ENCODE measurements around the gene TIPARP. TPM values are rescaled to one million over a fixed set of nuclear protein-coding genes. Genes with fewer than 3 reads are reported as not detected.
A peak's percentile ranks its signal among the peaks of the same experiment; 100 is the strongest.

Gene TIPARP
- total and polyA plus RNA-seq, 2 of the 8 experiments (the other 6 are each of a cell fraction or from before 2014, with no cell fraction given), result 1.6 to 5.8 TPM

DNA sequence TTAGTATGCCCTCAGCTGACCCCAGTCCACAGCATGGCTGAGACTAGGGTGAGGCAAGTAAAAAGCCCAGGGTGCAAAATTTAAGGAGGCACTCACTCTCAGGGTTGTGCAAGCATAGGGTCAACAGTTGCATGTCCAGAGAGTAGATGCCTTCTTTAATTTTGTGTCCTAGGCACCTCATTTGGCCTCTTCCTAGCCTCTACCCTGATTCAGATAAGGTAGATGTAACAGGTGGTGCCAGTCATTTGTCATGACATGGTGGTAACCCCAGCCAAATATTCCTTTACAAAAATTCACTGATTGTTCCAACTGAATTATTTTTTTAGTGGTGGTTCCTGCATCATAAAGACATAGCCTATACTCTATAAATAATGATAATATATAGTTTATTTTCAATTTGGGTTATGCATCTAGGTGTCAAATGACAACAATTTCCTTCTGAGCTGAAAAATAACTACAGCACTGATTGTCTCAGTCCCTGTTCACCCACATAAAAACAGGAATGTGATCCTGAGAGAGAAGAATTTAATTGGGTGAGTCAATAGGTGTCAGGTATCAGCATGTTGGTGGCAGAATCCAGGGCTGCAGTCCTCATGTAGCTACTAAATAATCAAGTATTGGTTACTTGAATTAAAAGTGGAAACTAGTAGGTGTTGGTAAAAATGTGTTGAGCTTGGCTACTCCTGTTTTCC is 44.2 kb upstream of the TIPARP start:
- Histone ChIP-seq H3K27ac (ENCODE audit: low read depth, low read length) (no peak overlapping the region), H3K79me2 (ENCODE audit: control insufficient read depth in 1 of 2, insufficient read depth in 2 of 2, low read length in 2 of 2) (no peaks in the 10 kb centered on the region), H3K23me2 (ENCODE audit: low read depth, low read length) (no peaks in the 10 kb centered on the region), H4K5ac (ENCODE audit: insufficient read length, low read depth, low read length) (no peak overlapping the region), H4K8ac (ENCODE audit: extremely low read depth, insufficient read depth, low read length) (no peak overlapping the region), H3K4ac (replicated peaks; ENCODE audit: insufficient read length, low read depth, low read length) (no peak overlapping the region), H4K91ac (replicated peaks; ENCODE audit: insufficient read length, low read length) (no peak overlapping the region), H3K56ac (replicated peaks; ENCODE audit: insufficient read length, low read depth, low read length) (no peak overlapping the region), H3K79me1 (ENCODE audit: low read depth, low read length) (no peaks in the 10 kb centered on the region), H3K23ac (ENCODE audit: insufficient read length) (no peak overlapping the region), H2BK12ac (ENCODE audit: low read depth, low read length) (peak overlapping the region; percentile 30; the same call in 1 of the 2 replicates), H3K36me3 (ENCODE audit: control insufficient read depth in 2 of 4, insufficient read depth in 4 of 4, low read length in 3 of 4) (no peaks in the 10 kb centered on the region), H3K9ac (replicated peaks in 1 of 4; ENCODE audit: extremely low read depth in 1 of 4, low read depth in 3 of 4, low read length in 3 of 4) (no peak overlapping the region), H3K14ac (ENCODE audit: insufficient read length) (no peak overlapping the region), H2AK5ac (ENCODE audit: low read depth, low read length) (no peak overlapping the region), H3K27me3 (replicated peaks in 1 of 4; ENCODE audit: control insufficient read depth in 3 of 4, extremely low read depth in 1 of 4, insufficient read depth in 3 of 4, low read length in 3 of 4) (no peaks in the 10 kb centered on the region), H4K20me1 (replicated peaks in 1 of 2; ENCODE audit: control insufficient read depth in 1 of 2, insufficient read depth in 2 of 2, low read length in 2 of 2) (no peaks in the 10 kb centered on the region), H3K18ac (ENCODE audit: extremely low read depth, low read length) (no peak overlapping the region), H2BK120ac (replicated peaks; ENCODE audit: low read depth, low read length) (no peak overlapping the region), H2BK20ac (ENCODE audit: low read length) (no peak overlapping the region), H3K4me1 (replicated peaks in 1 of 4; ENCODE audit: control insufficient read depth in 3 of 4, insufficient read depth in 4 of 4, low read length in 3 of 4) (peaks cover 0 to 11% (median 5%) of the 10 kb centered on the region in 4 experiments; a peak in 5 of 7 replicates), H2AFZ (ENCODE audit: low read length) (no peak overlapping the region), H2BK15ac (ENCODE audit: low read length) (no peak overlapping the region), H3K4me3 (ENCODE audit: extremely low read depth in 1 of 4, insufficient read depth in 2 of 4, low read depth in 3 of 4, low read length in 4 of 4) (no peak overlapping the region), H3K4me2 (ENCODE audit: insufficient read depth in 1 of 2, low read depth in 2 of 2, low read length in 2 of 2) (0 out of 4 replicates have a peak overlapping the region, but pooled peaks of 1 of the 2 experiments have one; percentile 22), H3K9me3 (ENCODE audit: insufficient read depth in 2 of 2, low read depth in 1 of 2, low read length in 1 of 2) (no peaks in the 10 kb centered on the region), H2BK5ac (ENCODE audit: low read depth, low read length) (no peak overlapping the region)
- DNase-seq (ENCODE audit: low read depth in 1 of 2, low spot score in 2 of 2) (no peak), FAIRE-seq (no peak)
- TF ChIP-seq, protein P1, sequence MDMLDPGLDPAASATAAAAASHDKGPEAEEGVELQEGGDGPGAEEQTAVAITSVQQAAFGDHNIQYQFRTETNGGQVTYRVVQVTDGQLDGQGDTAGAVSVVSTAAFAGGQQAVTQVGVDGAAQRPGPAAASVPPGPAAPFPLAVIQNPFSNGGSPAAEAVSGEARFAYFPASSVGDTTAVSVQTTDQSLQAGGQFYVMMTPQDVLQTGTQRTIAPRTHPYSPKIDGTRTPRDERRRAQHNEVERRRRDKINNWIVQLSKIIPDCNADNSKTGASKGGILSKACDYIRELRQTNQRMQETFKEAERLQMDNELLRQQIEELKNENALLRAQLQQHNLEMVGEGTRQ (IDR thresholded peaks at IDR 0.05; ENCODE audit: low read length), result no peak
- TF ChIP-seq SRF (IDR thresholded peaks at IDR 0.05; ENCODE audit: low read depth, low read length) (no peak), NANOG (IDR thresholded peaks at IDR 0.05; ENCODE audit: insufficient read depth, low read depth, low read length, poor library complexity, severe bottlenecking) (no peak), RNF2 (IDR thresholded peaks at IDR 0.05; ENCODE audit: borderline replicate concordance, low read depth, low read length, missing control alignments, poor library complexity, severe bottlenecking) (no peak), TAF1 (IDR thresholded peaks at IDR 0.05; ENCODE audit: low read depth, low read length) (no peak), TEAD4 (IDR thresholded peaks at IDR 0.05; ENCODE audit: low read depth, low read length) (peak; percentile 86), SP2 (IDR thresholded peaks at IDR 0.05; ENCODE audit: low read length) (no peak), JUND (IDR thresholded peaks at IDR 0.05; ENCODE audit: low read length) (peak; percentile 62; the same call in 1 of the 2 replicates), SIX5 (IDR thresholded peaks at IDR 0.05; ENCODE audit: low read depth, low read length) (peak; percentile 24; the same call in 1 of the 2 replicates), SIN3A (conservative IDR thresholded peaks at IDR 0.05 in 1 of 2, IDR thresholded peaks at IDR 0.05 in 1 of 2; ENCODE audit: low read depth in 1 of 2, low read length in 2 of 2) (no peak), RFX5 (IDR thresholded peaks at IDR 0.05; ENCODE audit: borderline replicate concordance, low read depth, low read length) (no peak)
- POLR2A ChIA-PET (ENCODE audit: partially characterized antibody), result interaction anchor here (0.7 to 1.4 kb wide), 2 partner anchors 45 to 82 kb away, joined by 3 to 5 read pairs; no protein-coding TSS in a partner anchor
- CTCF ChIA-PET (ENCODE audit: partially characterized antibody), result interaction anchor here (1.2 to 1.5 kb wide), 2 partner anchors 451 to 507 kb away, joined by 3 to 5 read pairs; no protein-coding TSS in a partner anchor
